Measurements from ENCODE around the gene MYL6. TPM values are rescaled to one million over a fixed set of nuclear protein-coding genes. Genes with fewer than 3 reads are reported as not detected.
A peak's percentile ranks its signal among the peaks of the same experiment; 100 is the strongest.

Gene MYL6
- total and polyA plus RNA-seq, 9 of the 15 experiments (the other 6 are each of a cell fraction or from before 2014, with no cell fraction given), result 557 to 1,664 (median 958) TPM

DNA sequence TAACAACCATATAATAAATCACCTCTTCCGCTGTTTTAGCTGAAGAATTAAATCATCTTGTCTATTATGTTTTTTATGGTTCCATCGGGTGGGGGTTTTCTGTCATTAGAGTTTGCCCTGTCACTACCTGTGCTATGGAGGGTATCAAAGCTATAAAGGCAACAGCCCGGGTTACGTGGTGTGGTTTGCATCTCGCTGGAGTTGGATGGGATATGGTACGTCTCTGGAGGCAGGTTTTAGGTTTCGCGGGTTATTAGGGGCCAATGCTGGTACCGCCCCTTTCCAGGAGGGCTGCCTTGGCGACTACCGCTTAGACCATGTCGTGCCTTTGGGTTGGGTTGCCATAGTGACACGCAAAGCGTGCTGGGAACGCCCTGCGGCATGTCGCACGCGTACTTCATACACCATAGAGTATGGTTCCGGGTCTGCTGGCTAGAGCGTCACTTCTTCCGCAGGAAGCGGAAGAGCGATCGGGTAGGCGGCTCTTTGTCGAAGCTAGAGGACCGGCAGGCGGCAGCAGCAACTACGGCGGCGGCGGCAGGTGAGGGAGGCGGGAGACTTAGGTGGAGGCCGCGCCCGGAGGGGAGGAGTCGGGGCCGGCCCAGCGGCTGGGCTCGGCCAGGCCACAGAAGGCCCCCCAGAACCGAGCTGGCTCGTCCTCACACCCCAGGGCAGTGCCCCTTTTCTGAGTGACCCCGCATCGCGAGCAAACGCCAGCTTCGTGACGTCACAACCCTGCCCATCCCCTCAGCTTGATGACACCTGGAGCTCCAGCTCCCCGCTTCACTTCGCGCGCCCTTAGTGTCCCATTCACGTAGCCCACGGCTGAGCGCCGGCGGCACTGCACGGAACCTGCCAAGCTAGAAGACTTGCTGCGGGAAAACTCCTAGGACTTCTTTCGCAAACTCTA lies 40.1 kb upstream of the MYL6 start, which contains the start of gene ZC3H10 (continued):
- TF ChIP-seq, protein P1, sequence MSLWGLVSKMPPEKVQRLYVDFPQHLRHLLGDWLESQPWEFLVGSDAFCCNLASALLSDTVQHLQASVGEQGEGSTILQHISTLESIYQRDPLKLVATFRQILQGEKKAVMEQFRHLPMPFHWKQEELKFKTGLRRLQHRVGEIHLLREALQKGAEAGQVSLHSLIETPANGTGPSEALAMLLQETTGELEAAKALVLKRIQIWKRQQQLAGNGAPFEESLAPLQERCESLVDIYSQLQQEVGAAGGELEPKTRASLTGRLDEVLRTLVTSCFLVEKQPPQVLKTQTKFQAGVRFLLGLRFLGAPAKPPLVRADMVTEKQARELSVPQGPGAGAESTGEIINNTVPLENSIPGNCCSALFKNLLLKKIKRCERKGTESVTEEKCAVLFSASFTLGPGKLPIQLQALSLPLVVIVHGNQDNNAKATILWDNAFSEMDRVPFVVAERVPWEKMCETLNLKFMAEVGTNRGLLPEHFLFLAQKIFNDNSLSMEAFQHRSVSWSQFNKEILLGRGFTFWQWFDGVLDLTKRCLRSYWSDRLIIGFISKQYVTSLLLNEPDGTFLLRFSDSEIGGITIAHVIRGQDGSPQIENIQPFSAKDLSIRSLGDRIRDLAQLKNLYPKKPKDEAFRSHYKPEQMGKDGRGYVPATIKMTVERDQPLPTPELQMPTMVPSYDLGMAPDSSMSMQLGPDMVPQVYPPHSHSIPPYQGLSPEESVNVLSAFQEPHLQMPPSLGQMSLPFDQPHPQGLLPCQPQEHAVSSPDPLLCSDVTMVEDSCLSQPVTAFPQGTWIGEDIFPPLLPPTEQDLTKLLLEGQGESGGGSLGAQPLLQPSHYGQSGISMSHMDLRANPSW (CRISPR knock-in tag; IDR thresholded peaks at IDR 0.05), result peak; percentile 65; the same call in 1 of the 2 replicates
- TF ChIP-seq ZNF431 (CRISPR knock-in tag; IDR thresholded peaks at IDR 0.05), result peak; percentile 74; the same call in 1 of the 2 replicates
- peak; percentile 70 to 79 (median 71) for TF ChIP-seq CTCF (IDR thresholded peaks at IDR 0.05 in 2 of 3, conservative IDR thresholded peaks at IDR 0.05 in 1 of 3; ENCODE audit: insufficient read depth in 2 of 3, low read depth in 1 of 3, low read length in 3 of 3)
- TF ChIP-seq RBM15 (IDR thresholded peaks at IDR 0.05; ENCODE audit: insufficient read depth, low read length), result no peak
- TF ChIP-seq ETV6 (IDR thresholded peaks at IDR 0.05; ENCODE audit: borderline replicate concordance in 1 of 2, low read depth in 2 of 2, low read length in 1 of 2), result peak; percentile 98 to 99
- no peak for TF ChIP-seq ETV6 (CRISPR knock-in tag; IDR thresholded peaks at IDR 0.05; ENCODE audit: borderline replicate concordance)
- TF ChIP-seq RFX7 (CRISPR knock-in tag; IDR thresholded peaks at IDR 0.05), result peak; percentile 94
- TF ChIP-seq ZNF551 (CRISPR knock-in tag; IDR thresholded peaks at IDR 0.05), result peak; percentile 79
- TF ChIP-seq PCBP2 (IDR thresholded peaks at IDR 0.05; ENCODE audit: low read depth, low read length, poor library complexity, severe bottlenecking), result no peak
- no peak for TF ChIP-seq ZNF408 (CRISPR knock-in tag; IDR thresholded peaks at IDR 0.05; ENCODE audit: low read depth)
- TF ChIP-seq ZNF668 (CRISPR knock-in tag; IDR thresholded peaks at IDR 0.05), result no peak
- TF ChIP-seq NCOA1 (IDR thresholded peaks at IDR 0.05; ENCODE audit: low read depth), result peak; percentile 58; the same call in 1 of the 2 replicates
- no peak for TF ChIP-seq PRMT5 (CRISPR knock-in tag; IDR thresholded peaks at IDR 0.05)
- TF ChIP-seq SNRNP70 (optimal IDR thresholded peaks at IDR 0.05; ENCODE audit: low read depth, low read length), result peak; percentile 76
- TF ChIP-seq ARHGAP35 (IDR thresholded peaks at IDR 0.05; ENCODE audit: partially characterized antibody), result no peak
- no peak for TF ChIP-seq ZNF12 (CRISPR knock-in tag; IDR thresholded peaks at IDR 0.05)
- peak; percentile 54 for TF ChIP-seq HMGN3 (IDR thresholded peaks at IDR 0.05; ENCODE audit: borderline replicate concordance, extremely low read depth, insufficient read length, low read depth, low read length)
- TF ChIP-seq HDAC1 (IDR thresholded peaks at IDR 0.05), result peak in 1 of 2 experiments; percentile 76; a peak in 2 of 4 replicates
- TF ChIP-seq NCOA2 (IDR thresholded peaks at IDR 0.05; ENCODE audit: partially characterized antibody in 2 of 2), result no peak
- no peak; the same call in 1 of the 2 replicates for TF ChIP-seq ARID1B (IDR thresholded peaks at IDR 0.05)
- TF ChIP-seq POLR2H (tag; IDR thresholded peaks at IDR 0.05; ENCODE audit: low read depth), result peak; percentile 95
- TF ChIP-seq, protein P2, sequence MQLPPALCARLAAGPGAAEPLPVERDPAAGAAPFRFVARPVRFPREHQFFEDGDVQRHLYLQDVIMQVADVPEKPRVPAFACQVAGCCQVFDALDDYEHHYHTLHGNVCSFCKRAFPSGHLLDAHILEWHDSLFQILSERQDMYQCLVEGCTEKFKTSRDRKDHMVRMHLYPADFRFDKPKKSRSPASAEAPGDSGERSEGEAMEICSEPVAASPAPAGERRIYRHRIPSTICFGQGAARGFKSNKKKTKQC (CRISPR knock-in tag; IDR thresholded peaks at IDR 0.05), result no peak; the same call in 1 of the 2 replicates
- TF ChIP-seq CSDE1 (IDR thresholded peaks at IDR 0.05), result peak in 1 of 2 experiments; percentile 94; a peak in 2 of 4 replicates

All from K562 (cell line).